HG03558 (cell line): ENCODE data around the gene PKM.
"Not testable (repeated sequence)": the region's sequence is repeated elsewhere in the genome, so short reads cannot be mapped to it uniquely, and the experiment has no call there.

Experiments used
- ATAC-seq: cut with Tn5 transposase; IDR thresholded peaks from one replicate; pipeline ENCODE4 v1.9.1; 2021; ENCODE audit warnings: moderate number of reproducible peaks; ENCODE audit not compliant: unreplicated experiment; ENCODE audit errors: extremely low read depth

The PKM gene

GRCh38 chr15:72180761-72181324, 50.1 kb downstream of the PKM start:
- no peak for ATAC-seq

DNA sequence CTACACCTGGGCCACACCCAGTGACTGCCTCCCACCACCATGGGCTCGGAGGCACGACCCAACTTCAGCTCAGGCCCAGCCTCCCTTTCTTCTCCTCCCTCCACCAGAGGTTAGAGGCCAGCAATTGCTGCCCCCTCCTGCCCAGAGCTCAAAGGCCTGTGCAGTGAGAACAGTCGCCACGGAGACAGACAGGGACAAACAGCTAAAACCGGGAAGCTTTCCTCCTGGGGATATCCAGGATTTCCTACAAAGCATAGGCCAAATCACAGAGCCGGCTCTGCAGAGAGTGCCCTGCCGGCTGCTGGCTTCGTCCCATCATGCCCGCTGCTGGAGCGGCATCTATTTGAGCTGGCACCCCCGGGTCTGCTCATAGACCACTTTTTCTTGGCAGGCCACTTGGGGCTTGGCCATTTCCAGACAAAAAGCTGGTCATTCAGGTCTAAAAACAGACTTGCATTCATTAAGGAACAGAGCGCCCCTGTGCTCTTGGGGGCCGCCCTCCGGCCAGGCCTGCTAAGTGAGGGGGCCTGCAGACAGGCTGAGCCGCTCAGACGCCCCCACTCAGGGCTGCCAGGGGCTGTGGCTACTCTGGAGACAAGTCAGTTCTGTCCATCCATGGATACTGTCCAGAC, 50.9 kb downstream of the PKM start:
- ATAC-seq: no peak

DNA sequence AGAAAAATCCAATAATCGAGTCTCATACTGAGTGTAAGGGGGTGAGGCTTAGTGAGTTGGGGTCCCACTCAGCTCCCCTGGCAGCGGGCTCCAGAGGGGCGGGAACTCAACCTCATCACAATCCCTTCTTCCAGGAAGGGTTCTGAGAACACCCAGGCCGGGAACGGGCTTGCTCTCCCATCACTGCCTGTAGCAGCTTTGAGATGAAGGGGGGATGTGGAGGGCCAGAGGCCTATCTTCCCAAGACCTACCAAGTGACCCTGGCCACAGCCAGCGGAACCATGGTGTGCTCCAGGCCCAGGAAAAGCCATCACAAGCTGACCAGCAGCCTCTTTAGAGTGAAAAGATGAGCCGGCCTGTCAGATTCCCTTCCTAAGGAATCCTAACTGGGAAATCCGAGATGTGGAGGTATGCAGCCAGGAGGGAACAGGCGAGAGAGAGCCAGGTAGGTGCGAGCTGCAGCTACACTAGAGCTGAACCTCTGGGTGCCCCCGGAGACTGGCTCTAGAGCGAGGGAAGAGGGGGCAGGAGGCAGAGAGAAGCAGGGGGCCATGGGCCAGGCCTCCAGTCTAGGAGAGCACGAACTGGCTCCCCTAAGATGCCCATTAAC, 51.9 kb downstream of the PKM start:
- no peak for ATAC-seq

- ATAC-seq: no peak
These were observed 54.2 kb downstream of the PKM start for GRCh38 chr15:72176743-72177142.

DNA sequence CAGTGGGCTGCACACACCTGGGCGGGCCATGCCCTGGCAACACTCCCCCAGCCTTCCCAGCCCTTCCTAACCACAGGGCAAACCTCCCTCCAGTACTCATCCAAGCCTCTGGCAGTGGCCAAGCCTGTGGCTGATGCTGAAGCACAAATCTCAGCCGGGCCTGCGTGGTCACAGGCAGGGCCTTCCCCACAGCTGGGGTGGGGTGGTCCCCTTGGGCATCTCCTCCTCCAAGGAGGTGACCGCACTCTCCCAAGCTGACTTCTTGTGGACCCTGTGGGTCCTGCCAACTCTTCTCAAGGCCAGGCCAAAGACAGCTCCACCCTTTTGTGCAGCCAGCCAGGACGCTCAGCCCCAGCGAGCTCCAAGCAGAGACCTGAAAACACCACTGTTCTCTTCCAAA, 54.8 kb downstream of the PKM start:
- ATAC-seq: no peak

GRCh38 chr15:72175186-72176044, 55.6 kb downstream of the PKM start:
- no peak for ATAC-seq

DNA sequence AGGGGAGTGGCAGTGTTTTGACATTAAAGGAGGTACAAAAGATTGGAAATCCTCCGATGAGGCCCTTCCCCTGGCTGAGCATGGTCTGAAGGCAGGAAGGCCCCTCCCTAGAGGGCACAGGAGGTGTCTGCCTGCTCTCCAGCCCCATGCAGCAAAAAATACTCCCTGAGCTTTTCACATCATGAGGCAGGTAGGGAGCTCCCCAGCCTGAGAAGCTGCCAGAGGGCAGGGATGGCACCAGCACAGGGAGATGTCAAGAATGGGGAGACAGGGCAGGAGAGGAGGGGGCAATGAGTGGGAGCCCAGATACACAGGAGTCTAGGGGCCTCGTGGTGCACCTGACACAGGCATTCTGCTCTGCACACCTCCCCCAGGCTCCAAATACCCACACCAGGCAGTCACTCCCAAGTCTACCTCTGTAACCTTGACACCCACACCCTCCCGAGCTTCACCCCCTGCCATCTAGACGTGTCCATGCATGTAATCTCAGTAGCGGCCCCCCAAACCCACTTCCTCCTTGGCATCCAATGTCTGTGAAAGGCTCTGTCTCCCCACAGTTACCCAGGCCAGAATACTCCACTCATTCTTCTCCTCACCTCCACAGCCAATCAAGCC, 56.3 kb downstream of the PKM start:
- ATAC-seq: no peak

GRCh38 chr15:72173864-72174550, 57.0 kb downstream of the PKM start:
- ATAC-seq: no peak

- no peak for ATAC-seq
These were observed 57.6 kb downstream of the PKM start for GRCh38 chr15:72173401-72173800.

DNA sequence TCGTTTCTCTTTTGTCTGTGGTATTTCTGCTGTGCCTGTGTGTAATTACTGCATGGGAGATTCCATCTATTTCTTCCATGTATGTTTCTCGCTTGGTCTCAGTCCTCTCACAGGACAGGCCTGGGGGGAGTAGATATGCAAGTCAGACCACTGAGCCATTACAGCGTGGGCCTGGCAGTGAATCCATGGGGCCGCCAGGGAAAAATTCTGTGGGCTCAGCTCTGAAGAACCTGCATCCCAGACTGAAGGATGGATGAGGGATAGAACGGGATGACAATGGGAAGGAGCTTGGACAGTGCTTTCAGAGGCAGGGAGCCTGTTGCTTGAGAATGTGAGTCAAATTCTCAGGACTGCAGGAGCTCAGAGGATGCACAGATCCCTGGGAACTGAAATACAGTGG, 58.2 kb downstream of the PKM start:
- no peak for ATAC-seq

- ATAC-seq: not testable (repeated sequence)
These were observed 59.0 kb downstream of the PKM start for GRCh38 chr15:72171978-72172377.

DNA sequence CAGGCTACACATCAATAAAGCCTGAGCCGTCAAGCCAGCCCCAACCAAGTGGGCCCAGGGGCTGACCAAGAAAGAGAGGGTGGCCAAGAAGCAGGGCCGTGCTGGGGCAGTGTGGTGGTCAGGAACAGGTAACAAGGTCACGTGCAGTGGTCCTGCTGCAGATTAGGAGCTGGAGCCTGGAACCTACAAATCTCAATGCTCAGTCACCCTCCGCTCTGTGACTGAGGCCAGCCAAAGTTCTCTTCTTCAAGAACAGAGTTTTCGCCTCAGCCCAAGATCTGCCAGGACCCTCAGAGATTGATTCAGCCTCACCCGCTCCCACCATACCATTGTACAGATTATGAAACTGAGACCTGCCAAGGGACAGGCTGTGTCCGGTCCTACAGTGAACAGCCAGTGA, 60.3 kb downstream of the PKM start:
- no peak for ATAC-seq

DNA sequence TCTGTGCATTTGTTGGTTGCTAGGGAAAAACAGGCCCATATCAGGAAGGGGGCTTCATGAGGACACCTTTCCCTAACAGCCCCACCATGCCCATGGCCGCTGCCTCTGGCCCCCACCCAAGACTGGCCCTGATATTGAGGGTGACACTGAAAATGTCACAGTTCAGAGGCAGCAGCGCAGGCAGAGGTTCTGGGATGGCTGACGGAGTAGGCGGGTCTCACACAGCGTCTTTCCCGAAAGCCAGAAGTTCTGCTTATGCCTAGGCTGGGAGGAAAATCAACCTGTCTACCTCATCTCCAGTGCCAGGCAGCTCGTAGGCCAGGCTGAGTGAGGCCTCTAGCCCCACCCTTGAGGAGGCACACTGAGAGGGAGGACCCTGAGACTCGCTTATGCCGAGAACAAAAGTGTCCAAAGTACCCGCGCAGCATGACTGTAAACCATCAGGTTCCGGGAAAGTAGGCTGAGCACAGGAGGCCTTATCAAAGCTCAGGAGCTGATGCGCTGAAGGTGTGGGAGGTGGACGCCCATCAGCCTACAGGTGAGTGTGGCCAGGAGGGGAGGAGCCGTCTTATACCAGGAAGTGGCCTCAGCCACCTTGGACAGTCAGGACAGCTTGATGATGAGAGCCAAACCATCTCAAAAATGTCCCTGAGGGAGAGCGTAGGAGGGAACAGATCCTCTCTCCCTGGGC, 60.9 kb downstream of the PKM start:
- ATAC-seq: no peak

DNA sequence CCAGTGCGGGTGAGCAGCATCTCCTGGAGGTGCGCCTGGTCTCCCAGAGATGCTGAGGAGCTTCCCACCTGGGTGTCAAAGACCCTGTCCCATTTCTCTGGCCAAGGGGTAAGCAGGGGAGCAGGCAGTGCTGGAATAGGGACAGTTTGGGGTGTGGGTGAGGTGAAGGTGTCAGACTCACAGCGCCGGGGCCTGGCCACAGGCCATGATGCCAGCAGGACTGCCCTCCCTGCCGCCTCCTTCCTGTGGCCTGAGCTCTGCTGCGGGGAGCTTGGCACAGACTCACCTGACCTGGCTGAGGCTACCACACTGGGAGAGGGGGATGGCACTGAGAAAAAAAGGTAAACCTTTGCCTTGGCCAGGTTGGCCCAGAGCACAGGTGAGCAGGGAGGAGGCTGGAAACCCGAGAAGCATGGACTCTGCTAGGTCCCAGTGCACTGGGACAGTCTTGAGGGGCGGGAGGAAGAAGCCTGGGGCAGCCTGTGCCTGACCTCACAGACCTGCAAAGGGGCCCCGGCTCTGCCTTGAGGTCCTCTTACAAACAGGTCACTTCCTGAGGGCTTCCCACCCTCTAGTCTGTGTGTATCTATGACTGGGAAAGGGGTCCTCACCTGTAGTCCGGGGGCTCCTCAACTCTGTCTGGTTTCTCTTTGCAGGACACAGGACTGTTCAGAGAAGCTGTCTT, 61.6 kb downstream of the PKM start:
- ATAC-seq: no peak

DNA sequence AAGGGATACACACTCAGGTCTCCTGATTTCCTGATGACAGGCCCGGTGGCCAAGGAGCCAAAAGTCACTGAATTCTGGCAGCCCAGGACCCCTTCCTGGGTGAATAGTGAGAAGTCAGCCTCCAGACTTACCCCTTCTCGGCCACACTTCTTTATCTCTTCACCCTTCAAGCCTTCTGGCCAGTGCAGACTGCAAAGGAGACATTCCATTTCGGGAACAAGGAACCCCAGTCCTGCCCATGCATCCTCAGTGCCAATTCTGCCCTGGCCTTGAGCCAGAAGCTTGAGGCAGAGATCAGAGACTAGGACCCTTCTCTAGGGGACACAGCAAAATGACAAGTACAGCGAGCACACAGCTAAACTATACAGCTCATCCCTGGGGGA, 62.2 kb downstream of the PKM start:
- ATAC-seq: no peak

- ATAC-seq: no peak
These were observed 62.7 kb downstream of the PKM start for GRCh38 chr15:72168131-72168807.

GRCh38 chr15:72167445-72167844, 63.5 kb downstream of the PKM start:
- ATAC-seq: no peak

- ATAC-seq: no peak
These were observed 64.1 kb downstream of the PKM start for GRCh38 chr15:72166716-72167417.
